OCI-LY3 (cell line): ENCODE measurements around the gene GALR2.

ENCODE experiments used
- EZH2phosphoT487 ChIP-seq: fragments of 200-600 bp; shearing (Covaris generic); IDR thresholded peaks from 2 replicates; pipeline ENCODE4 v1.6.1; 2018; ENCODE audit warnings: antibody characterized with exemption, mixed run types, low read depth
- TF ChIP-seq, protein P1 (sequence below): fragments of 200-600, 300-600 bp; sonication (generic); IDR thresholded peaks from 2 replicates; pipeline ENCODE4 v1.5.1; 2014; ENCODE audit warnings: antibody characterized with exemption, low read length, low read depth

DNA sequence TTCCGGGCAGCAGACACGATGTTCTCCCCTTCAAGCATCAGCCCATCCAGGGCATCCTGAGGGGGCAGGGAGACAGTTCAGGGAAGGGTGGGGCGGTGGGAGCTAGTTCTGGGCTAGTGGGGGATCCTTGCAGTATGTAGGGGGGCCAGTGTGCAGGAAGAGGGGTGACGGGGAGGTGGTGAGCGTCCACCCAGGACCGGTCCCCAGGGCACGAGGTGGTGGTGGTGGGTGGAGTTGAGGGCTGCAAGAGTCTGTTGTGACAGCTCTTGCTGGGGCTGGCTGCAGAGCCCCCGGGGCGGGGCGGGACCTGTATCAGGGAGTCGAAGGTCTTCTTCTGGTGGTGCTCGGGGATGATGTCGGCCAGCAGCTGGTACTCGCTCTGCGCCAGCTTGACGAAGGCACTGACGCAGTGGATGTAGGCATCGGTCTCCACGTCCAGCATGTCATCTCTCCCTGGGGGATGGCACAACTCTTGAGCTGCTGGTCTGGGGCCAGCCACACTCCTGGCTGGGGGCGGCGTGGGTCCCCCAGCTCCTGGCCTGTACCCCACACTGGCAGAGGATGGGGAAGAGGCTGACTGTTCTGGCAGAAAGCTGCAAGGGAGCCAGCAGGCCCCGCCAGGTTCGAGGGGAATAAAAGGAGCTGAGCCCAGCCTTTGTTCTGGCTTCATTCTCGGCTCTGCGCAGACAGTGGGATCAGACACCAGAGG, 14.4 kb downstream of the GALR2 start:
- TF ChIP-seq, protein P1, sequence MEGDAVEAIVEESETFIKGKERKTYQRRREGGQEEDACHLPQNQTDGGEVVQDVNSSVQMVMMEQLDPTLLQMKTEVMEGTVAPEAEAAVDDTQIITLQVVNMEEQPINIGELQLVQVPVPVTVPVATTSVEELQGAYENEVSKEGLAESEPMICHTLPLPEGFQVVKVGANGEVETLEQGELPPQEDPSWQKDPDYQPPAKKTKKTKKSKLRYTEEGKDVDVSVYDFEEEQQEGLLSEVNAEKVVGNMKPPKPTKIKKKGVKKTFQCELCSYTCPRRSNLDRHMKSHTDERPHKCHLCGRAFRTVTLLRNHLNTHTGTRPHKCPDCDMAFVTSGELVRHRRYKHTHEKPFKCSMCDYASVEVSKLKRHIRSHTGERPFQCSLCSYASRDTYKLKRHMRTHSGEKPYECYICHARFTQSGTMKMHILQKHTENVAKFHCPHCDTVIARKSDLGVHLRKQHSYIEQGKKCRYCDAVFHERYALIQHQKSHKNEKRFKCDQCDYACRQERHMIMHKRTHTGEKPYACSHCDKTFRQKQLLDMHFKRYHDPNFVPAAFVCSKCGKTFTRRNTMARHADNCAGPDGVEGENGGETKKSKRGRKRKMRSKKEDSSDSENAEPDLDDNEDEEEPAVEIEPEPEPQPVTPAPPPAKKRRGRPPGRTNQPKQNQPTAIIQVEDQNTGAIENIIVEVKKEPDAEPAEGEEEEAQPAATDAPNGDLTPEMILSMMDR = no peak
- TF ChIP-seq EZH2phosphoT487 = no peak
